ENCODE results near the gene UCMA.

- no peak for TF ChIP-seq CTCF (IDR thresholded peaks at IDR 0.05 in 8 of 11, conservative IDR thresholded peaks at IDR 0.05 in 3 of 11)
- no peak for TF ChIP-seq POLR2AphosphoS5 (IDR thresholded peaks at IDR 0.05)
- TF ChIP-seq POLR2A (IDR thresholded peaks at IDR 0.05), result no peak
Observed at GRCh38 chr10:13234172-13234571, at the start of gene UCMA.

All from spleen (tissue), 7 donors.